ENCODE results near the gene TSPAN17. TPM values are rescaled to one million over a fixed set of nuclear protein-coding genes. Genes with fewer than 3 reads are reported as not detected.
A peak's percentile ranks its signal among the peaks of the same experiment; 100 is the strongest.
"Not testable (repeated sequence)": the region's sequence is repeated elsewhere in the genome, so short reads cannot be mapped to it uniquely, and the experiment has no call there.

TSPAN17 gene
- polyA plus RNA-seq, 2 of the 4 experiments (the other 2 are of a cell fraction), result 35.6 to 47.4 TPM

GRCh38 chr5:176647030-176647842 is at the start of gene TSPAN17 (continued):
- TF ChIP-seq PHF8 (IDR thresholded peaks at IDR 0.05; ENCODE audit: borderline replicate concordance, low read depth) (peak; percentile 89), EP300 (IDR thresholded peaks at IDR 0.05) (no peak), POLR2AphosphoS2 (conservative IDR thresholded peaks at IDR 0.05; ENCODE audit: low read length) (no peak), ZC3H11A (IDR thresholded peaks at IDR 0.05) (no peak), CEBPB (IDR thresholded peaks at IDR 0.05) (no peak), ZNF302 (CRISPR knock-in tag; IDR thresholded peaks at IDR 0.05) (no peak), HEYL (CRISPR knock-in tag; IDR thresholded peaks at IDR 0.05) (no peak), TP53 (CRISPR knock-in tag; IDR thresholded peaks at IDR 0.05) (no peak), E2F6 (IDR thresholded peaks at IDR 0.05; ENCODE audit: borderline replicate concordance, low read depth) (no peak), CHD4 (IDR thresholded peaks at IDR 0.05; ENCODE audit: borderline replicate concordance) (no peak), HMGXB4 (CRISPR knock-in tag; IDR thresholded peaks at IDR 0.05; ENCODE audit: borderline replicate concordance) (no peak), MAZ (IDR thresholded peaks at IDR 0.05; ENCODE audit: borderline replicate concordance, low read depth, low read length) (no peak), HDAC2 (IDR thresholded peaks at IDR 0.05) (no peak), CHD2 (IDR thresholded peaks at IDR 0.05; ENCODE audit: low read length, partially characterized antibody) (no peak), GATA3 (IDR thresholded peaks at IDR 0.05; ENCODE audit: borderline replicate concordance) (no peak), JUNB (IDR thresholded peaks at IDR 0.05) (no peak), POLR2A (IDR thresholded peaks at IDR 0.05; ENCODE audit: low read length) (peak; percentile 97), MAFK (IDR thresholded peaks at IDR 0.05; ENCODE audit: partially characterized antibody) (no peak), EHF (CRISPR knock-in tag; IDR thresholded peaks at IDR 0.05) (no peak), USF2 (IDR thresholded peaks at IDR 0.05) (no peak), KDM5A (IDR thresholded peaks at IDR 0.05) (no peak), NFE2L2 (conservative IDR thresholded peaks at IDR 0.05; ENCODE audit: low read length) (no peak), JUN (IDR thresholded peaks at IDR 0.05) (peak in 1 of 2 experiments; percentile 83; a peak in 2 of 5 replicates), CBX2 (IDR thresholded peaks at IDR 0.05; ENCODE audit: borderline replicate concordance, low read depth) (no peak), SREBF2 (IDR thresholded peaks at IDR 0.05) (no peak), MAX (IDR thresholded peaks at IDR 0.05) (peak; percentile 61), MYC (IDR thresholded peaks at IDR 0.05; ENCODE audit: borderline replicate concordance, low read length) (0 out of 2 replicates have a peak, but pooled peaks have one; percentile 36), RNF2 (IDR thresholded peaks at IDR 0.05; ENCODE audit: borderline replicate concordance, low read depth) (no peak), ELK1 (IDR thresholded peaks at IDR 0.05; ENCODE audit: low read depth, low read length) (no peak)

GRCh38 chr5:176599749-176600430 is 47.4 kb upstream of the TSPAN17 start:
- ATAC-seq, POLR2A ChIA-PET: not testable (repeated sequence)

More at GRCh38 chr5:176599749-176600430, 47.4 kb upstream of the TSPAN17 start:
- H3K4me3 ChIP-seq; H3K4me1 ChIP-seq; H3K4me2 ChIP-seq; FAIRE-seq; H3K27ac ChIP-seq; H3K9me3 ChIP-seq; DNase-seq (ENCODE audit: low read depth in 1 of 2, low spot score in 1 of 2): not testable (repeated sequence)
- WGBS (ENCODE audit: missing lambda C conversion rate), result 91% methylated on average over 18 of the region's 19 CpGs
- CTCF ChIA-PET, result interaction anchor here (0.7 to 1.2 kb wide), 3 partner anchors 10 to 58 kb away, joined by 3 read pairs; no protein-coding TSS in a partner anchor
